H1 (cell line): ENCODE results near the gene ID2. TPM values are rescaled to one million over a fixed set of nuclear protein-coding genes. Genes with fewer than 3 reads are reported as not detected.
A peak's percentile ranks its signal among the peaks of the same experiment; 100 is the strongest.

ENCODE experiments used
- CTCF ChIA-PET: fragments of 300-600 bp; sonication (Branson Sonifier 250); formaldehyde crosslinking; loops from one replicate; lab custom pipeline; 2021; ENCODE audit not compliant: partially characterized antibody; lab: Charles Lee
- POLR2A ChIA-PET: fragments of 300-600 bp; sonication (Branson Sonifier 250); formaldehyde crosslinking; loops from one replicate; lab custom pipeline; 2021; ENCODE audit warnings: inconsistent platforms; ENCODE audit not compliant: partially characterized antibody; lab: Charles Lee
- DNase-seq, 2 experiments: peaks; one replicate each; pipeline versions ENCODE4 v3.0.0 to v3.0.0-alpha.2; 2010 to 2022; ENCODE audit warnings: low spot score in 2 of 2, low read depth in 1 of 2, mixed read lengths in 1 of 2
- FAIRE-seq: peaks from 2 replicates; lab custom pipeline; 2011; peaks lifted over from hg19 to GRCh38; lab: Jason Lieb, UNC
- H2AFZ ChIP-seq: 2 replicates; pipeline ENCODE4 v1.8.1; 2012; ENCODE audit warnings: low read length, inconsistent platforms
- H2AK5ac ChIP-seq: 2 replicates; pipeline ENCODE4 v1.6.1; 2013; ENCODE audit warnings: low read depth, low read length
- H2BK120ac ChIP-seq: replicated peaks from 2 replicates; pipeline ENCODE3; 2013; ENCODE audit warnings: low read depth, low read length, inconsistent platforms
- H2BK12ac ChIP-seq: 2 replicates; pipeline ENCODE4 v1.6.1; 2013; ENCODE audit warnings: low read depth, low read length
- H2BK15ac ChIP-seq: 2 replicates; pipeline ENCODE4 v1.6.1; 2013; ENCODE audit warnings: low read length
- H2BK20ac ChIP-seq: 2 replicates; pipeline ENCODE4 v1.6.1; 2013; ENCODE audit warnings: low read length
- H2BK5ac ChIP-seq: 2 replicates; pipeline ENCODE4 v1.6.1; 2013; ENCODE audit warnings: low read depth, low read length
- H3K14ac ChIP-seq: 2 replicates; pipeline ENCODE4 v1.6.1; 2013; ENCODE audit warnings: inconsistent platforms; ENCODE audit not compliant: insufficient read length
- H3K18ac ChIP-seq: 2 replicates; pipeline ENCODE4 v1.6.1; 2013; ENCODE audit warnings: low read length; ENCODE audit errors: extremely low read depth
- H3K23ac ChIP-seq: 2 replicates; pipeline ENCODE4 v1.6.1; 2013; ENCODE audit warnings: inconsistent platforms; ENCODE audit not compliant: insufficient read length
- H3K23me2 ChIP-seq: 2 replicates; pipeline ENCODE4 v1.6.1; 2013; ENCODE audit warnings: low read depth, low read length
- H3K27ac ChIP-seq: 2 replicates; pipeline ENCODE4 v1.6.1; 2011; ENCODE audit warnings: low read depth, low read length, inconsistent platforms
- H3K27me3 ChIP-seq, 4 experiments: replicated peaks in 1 of 4; 1 replicate in 1 of 4; 2 replicates in 3 of 4; pipeline versions ENCODE4 v1.6.1 to v1.8.1; 2011 to 2013; ENCODE audit warnings: low read length in 3 of 4, mild to moderate bottlenecking in 3 of 4, inconsistent platforms in 2 of 4, mixed read lengths in 2 of 4, moderate library complexity in 1 of 4; ENCODE audit not compliant: control insufficient read depth in 3 of 4, insufficient read depth in 3 of 4; ENCODE audit errors: extremely low read depth in 1 of 4
- H3K36me3 ChIP-seq, 4 experiments: 2 replicates each; pipeline versions ENCODE4 v1.6.1 to v1.8.1; 2011 to 2013; ENCODE audit warnings: mild to moderate bottlenecking in 4 of 4, low read length in 3 of 4, moderate library complexity in 2 of 4, control low read depth in 1 of 4, inconsistent platforms in 1 of 4; ENCODE audit not compliant: insufficient read depth in 4 of 4, control insufficient read depth in 2 of 4
- H3K4ac ChIP-seq: replicated peaks from 2 replicates; pipeline ENCODE3; 2013; ENCODE audit warnings: low read length, low read depth, mixed read lengths, inconsistent platforms; ENCODE audit not compliant: insufficient read length
- H3K4me1 ChIP-seq, 4 experiments: replicated peaks in 1 of 4; 1 replicate in 1 of 4; 2 replicates in 3 of 4; pipeline versions ENCODE4 v1.6.1 to v1.8.1; 2011 to 2013; ENCODE audit warnings: low read length in 3 of 4, inconsistent platforms in 2 of 4, mixed read lengths in 1 of 4; ENCODE audit not compliant: insufficient read depth in 4 of 4, control insufficient read depth in 3 of 4
- H3K4me2 ChIP-seq, 2 experiments: 2 replicates each; pipeline versions ENCODE4 v1.6.1 to v1.8.1; 2011 to 2013; ENCODE audit warnings: low read depth in 2 of 2, low read length in 2 of 2, control low read depth in 1 of 2, inconsistent platforms in 1 of 2, mild to moderate bottlenecking in 1 of 2; ENCODE audit not compliant: insufficient read depth in 1 of 2
- H3K4me3 ChIP-seq, 4 experiments: fragments of 200-600, 300-600 bp in 1 of 4; sonication (generic), shearing (Covaris generic), sonication (Bioruptor Twin) in 1 of 4; 2 replicates each; pipeline versions ENCODE4 v1.5.1 to v1.8.1; 2011 to 2016; ENCODE audit warnings: low read length in 4 of 4, low read depth in 3 of 4, control low read depth in 2 of 4, inconsistent platforms in 2 of 4, mild to moderate bottlenecking in 2 of 4, mixed read lengths in 1 of 4, moderate library complexity in 1 of 4; ENCODE audit not compliant: insufficient read depth in 2 of 4; ENCODE audit errors: extremely low read depth in 1 of 4
- H3K56ac ChIP-seq: replicated peaks from 2 replicates; pipeline ENCODE3; 2013; ENCODE audit warnings: low read depth, mild to moderate bottlenecking, mixed read lengths, low read length, inconsistent platforms; ENCODE audit not compliant: insufficient read length
- H3K79me1 ChIP-seq: 2 replicates; pipeline ENCODE4 v1.6.1; 2013; ENCODE audit warnings: low read depth, low read length, control low read depth
- H3K79me2 ChIP-seq, 2 experiments: 2 replicates each; pipeline versions ENCODE4 v1.6.1 to v1.8.1; 2012 to 2013; ENCODE audit warnings: low read length in 2 of 2, mild to moderate bottlenecking in 2 of 2, inconsistent platforms in 1 of 2; ENCODE audit not compliant: insufficient read depth in 2 of 2, control insufficient read depth in 1 of 2
- H3K9ac ChIP-seq, 4 experiments: replicated peaks in 1 of 4; 1 replicate in 1 of 4; 2 replicates in 3 of 4; pipeline versions ENCODE4 v1.6.1 to v1.8.1; 2011 to 2013; ENCODE audit warnings: low read depth in 3 of 4, low read length in 3 of 4, control low read depth in 2 of 4, mild to moderate bottlenecking in 2 of 4, moderate library complexity in 2 of 4, inconsistent platforms in 1 of 4; ENCODE audit errors: extremely low read depth in 1 of 4
- H3K9me3 ChIP-seq, 2 experiments: 2 replicates each; pipeline versions ENCODE4 v1.6.1 to v1.8.1; 2012 to 2013; ENCODE audit warnings: mild to moderate bottlenecking in 2 of 2, moderate library complexity in 2 of 2, control low read depth in 1 of 2, inconsistent platforms in 1 of 2, low read depth in 1 of 2, low read length in 1 of 2, mixed read lengths in 1 of 2; ENCODE audit not compliant: insufficient read depth in 2 of 2
- H4K20me1 ChIP-seq, 2 experiments: replicated peaks in 1 of 2; 2 replicates each; pipeline versions ENCODE3 to v1.8.1; 2011 to 2013; ENCODE audit warnings: inconsistent platforms in 2 of 2, low read length in 2 of 2, mild to moderate bottlenecking in 1 of 2; ENCODE audit not compliant: insufficient read depth in 2 of 2, control insufficient read depth in 1 of 2
- H4K5ac ChIP-seq: 2 replicates; pipeline ENCODE4 v1.6.1; 2013; ENCODE audit warnings: low read length, low read depth, mixed read lengths, inconsistent platforms; ENCODE audit not compliant: insufficient read length
- H4K8ac ChIP-seq: 2 replicates; pipeline ENCODE4 v1.8.0; 2013; ENCODE audit warnings: mild to moderate bottlenecking, moderate library complexity, low read length, inconsistent platforms; ENCODE audit not compliant: insufficient read depth; ENCODE audit errors: extremely low read depth
- H4K91ac ChIP-seq: replicated peaks from 2 replicates; pipeline ENCODE3; 2013; ENCODE audit warnings: low read length, mixed read lengths, inconsistent platforms; ENCODE audit not compliant: insufficient read length
- ASH2L ChIP-seq: fragments of 200-600, 300-600 bp; sonication (generic); IDR thresholded peaks from one replicate; pipeline ENCODE4 v1.7.1; 2017; ENCODE audit warnings: low read length
- EZH2 ChIP-seq: fragments of 200-600 bp; sonication (generic); IDR thresholded peaks from 2 replicates; pipeline ENCODE4 v1.7.1; 2012; ENCODE audit warnings: low read depth, mild to moderate bottlenecking, moderate library complexity, low read length, inconsistent platforms; ENCODE audit not compliant: severe bottlenecking
- RAD21 ChIP-seq, 2 experiments: IDR thresholded peaks in 1 of 2; conservative IDR thresholded peaks in 1 of 2; 2 replicates each; pipeline ENCODE4 v1.6.1; 2011; ENCODE audit warnings: low read depth in 2 of 2, low read length in 2 of 2, improper control_type of control experiment in 1 of 2, inconsistent platforms in 1 of 2, mild to moderate bottlenecking in 1 of 2, moderate library complexity in 1 of 2
- RBBP5 ChIP-seq: IDR thresholded peaks from 2 replicates; pipeline ENCODE4 v1.7.1; 2012; ENCODE audit warnings: low read depth, mild to moderate bottlenecking, inconsistent platforms, low read length, moderate library complexity, borderline replicate concordance
- SIN3A ChIP-seq, 2 experiments: IDR thresholded peaks in 1 of 2; conservative IDR thresholded peaks in 1 of 2; 2 replicates each; pipeline ENCODE4 v1.6.1; 2011 to 2012; ENCODE audit warnings: low read length in 2 of 2, improper control_type of control experiment in 1 of 2, low read depth in 1 of 2, mild to moderate bottlenecking in 1 of 2
- SP2 ChIP-seq: IDR thresholded peaks from 2 replicates; pipeline ENCODE4 v1.6.1; 2012; ENCODE audit warnings: mild to moderate bottlenecking, low read length, inconsistent platforms
- TBP ChIP-seq: IDR thresholded peaks from 2 replicates; pipeline ENCODE4 v1.6.1; 2011; ENCODE audit warnings: low read depth, low read length, improper control_type of control experiment
- WGBS, 2 experiments: shearing (Covaris generic) in 1 of 2; methylation state at CpG; one replicate each; pipeline versions ENCODE4 v1.1.6 to v1.1.7; 2013 to 2015; ENCODE audit warnings: low lambda C conversion rate in 2 of 2, mixed read lengths in 2 of 2, inconsistent platforms in 1 of 2, low coverage in 1 of 2, missing lambda C conversion rate in 1 of 2; ENCODE audit not compliant: insufficient replicate concordance in 2 of 2, insufficient coverage in 1 of 2, insufficient read length in 1 of 2; ENCODE audit errors: extremely low coverage in 1 of 2, missing lambda C conversion rate in 1 of 2; 5-methylcytosine and 5-hydroxymethylcytosine counted together
- polyA plus RNA-seq, 7 experiments: library from polyadenylated mRNA; depleted of rRNA in 3 of 7; stranded (reverse) in 5 of 7; unstranded in 2 of 7; fragments of >200 nt in 5 of 7; fragments of 200-250 nt in 2 of 7; gene quantifications; 1 replicate in 5 of 7; 2 replicates in 1 of 7; 4 replicates in 1 of 7; pipeline versions ENCODE4 v1.2.1 to v1.2.3, GENCODE V29; 2011 to 2013; ENCODE audit warnings: missing spikeins in 2 of 7, mixed read lengths in 2 of 7
- total RNA-seq: library from RNA; stranded (reverse); fragmentation: NEBNext Ultra II Directional; extraction: Animal tissue kit (Norgen Biotek cat#: 25700); gene quantifications from 2 replicates; pipeline ENCODE4 v1.2.1, GENCODE V29; 2021
- TF ChIP-seq, protein P1 (sequence below): IDR thresholded peaks from 2 replicates; pipeline ENCODE4 v1.6.1; 2011; ENCODE audit warnings: low read length, improper control_type of control experiment

Gene ID2
- total and polyA plus RNA-seq, 2 of the 8 experiments (the other 6 are each of a cell fraction or from before 2014, with no cell fraction given): 36.7 to 214 TPM

DNA sequence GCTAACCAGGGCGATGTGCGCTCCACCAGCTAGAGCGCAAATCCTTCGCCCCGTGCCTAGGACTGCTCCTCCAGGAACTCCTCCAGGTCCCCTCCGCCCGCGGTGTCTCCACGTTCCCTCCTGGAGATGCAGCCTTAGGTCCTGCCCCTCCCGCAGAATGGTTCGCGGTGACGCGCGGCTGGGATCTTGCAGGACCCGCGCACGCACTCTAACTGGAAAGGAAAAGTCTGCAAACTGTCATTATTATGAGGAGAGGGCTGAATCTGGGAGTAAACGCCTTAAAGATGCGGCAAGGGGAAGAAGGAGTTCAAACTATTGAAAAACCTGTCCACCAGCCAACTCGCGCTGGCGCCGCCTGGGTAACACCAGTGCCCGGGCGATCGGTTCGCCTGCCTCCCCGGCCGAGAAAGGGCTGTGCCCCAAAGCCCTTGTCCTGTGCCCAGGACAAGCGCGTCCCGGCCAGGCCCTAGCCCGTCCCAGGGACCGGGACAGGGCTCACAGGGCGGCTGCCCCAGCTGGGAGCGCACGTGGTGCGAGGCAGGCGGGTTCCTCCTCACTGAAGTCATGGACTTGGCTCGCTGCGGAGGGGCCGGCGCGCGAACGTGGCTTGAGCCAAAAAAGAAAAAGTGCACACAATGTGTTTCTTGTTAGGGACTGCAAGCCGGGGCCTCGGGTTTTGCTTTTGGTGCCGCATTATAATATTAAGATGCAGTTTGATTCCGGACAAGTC is 5.5 kb upstream of the ID2 start:
- Histone ChIP-seq H2BK12ac (peak overlapping the region; percentile 81), H3K4me1 (peaks cover 7 to 39% (median 20%) of the 10 kb centered on the region in 4 experiments), H3K4me2 (peak overlapping the region; percentile 93 to 97), H4K5ac (no peak overlapping the region), H3K36me3 (peaks cover 0 to 2% (median 0%) of the 10 kb centered on the region in 4 experiments; a peak in 1 of 8 replicates), H2BK20ac (0 out of 2 replicates have a peak overlapping the region, but pooled peaks have one; percentile 48), H3K23me2 (peaks cover 29% of the 10 kb centered on the region), H4K20me1 (no peaks in the 10 kb centered on the region), H2BK5ac (peak overlapping the region; percentile 44), H3K79me1 (no peaks in the 10 kb centered on the region), H2AFZ (no peak overlapping the region), H3K9ac (peak overlapping the region in 3 of 4 experiments; percentile 26 to 46 (median 33); a peak in 2 of 7 replicates), H3K79me2 (no peaks in the 10 kb centered on the region), H3K27me3 (peaks cover 11 to 43% (median 40%) of the 10 kb centered on the region in 4 experiments), H3K18ac (peak overlapping the region; percentile 71), H3K14ac (no peak overlapping the region), H4K91ac (peak overlapping the region; percentile 67), H2BK120ac (no peak overlapping the region), H3K9me3 (peaks cover 8 to 9% of the 10 kb centered on the region in 2 experiments), H3K27ac (no peak overlapping the region), H3K4me3 (peak overlapping the region; percentile 23 to 64 (median 43); a peak in 7 of 8 replicates), H4K8ac (peak overlapping the region; percentile 92), H3K4ac (no peak overlapping the region), H2BK15ac (0 out of 2 replicates have a peak overlapping the region, but pooled peaks have one; percentile 88), H3K56ac (no peak overlapping the region), H3K23ac (no peak overlapping the region), H2AK5ac (no peak overlapping the region)
- POLR2A ChIA-PET: interaction anchor here (1.6 to 2.2 kb wide), 3 partner anchors 19 to 91 kb away, joined by 4 to 6 read pairs (median 6); no protein-coding TSS in a partner anchor
- 2% methylated on average over 45 of the region's 51 CpGs; no CpG with 5 or more reads in 1 of the 2 experiments for WGBS, 2 experiments
- FAIRE-seq (no peak), DNase-seq (peak in 1 of 2 experiments; percentile 69)
- CTCF ChIA-PET: interaction anchor here (1.1 to 1.5 kb wide), 3 partner anchors 29 to 136 kb away, joined by 3 to 4 read pairs (median 3); no protein-coding TSS in a partner anchor
- TF ChIP-seq TBP: no peak
- TF ChIP-seq RBBP5: no peak
- no peak for TF ChIP-seq SP2
- TF ChIP-seq, protein P1, sequence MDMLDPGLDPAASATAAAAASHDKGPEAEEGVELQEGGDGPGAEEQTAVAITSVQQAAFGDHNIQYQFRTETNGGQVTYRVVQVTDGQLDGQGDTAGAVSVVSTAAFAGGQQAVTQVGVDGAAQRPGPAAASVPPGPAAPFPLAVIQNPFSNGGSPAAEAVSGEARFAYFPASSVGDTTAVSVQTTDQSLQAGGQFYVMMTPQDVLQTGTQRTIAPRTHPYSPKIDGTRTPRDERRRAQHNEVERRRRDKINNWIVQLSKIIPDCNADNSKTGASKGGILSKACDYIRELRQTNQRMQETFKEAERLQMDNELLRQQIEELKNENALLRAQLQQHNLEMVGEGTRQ: peak; percentile 50; the same call in 1 of the 2 replicates
- no peak for TF ChIP-seq RAD21 (IDR thresholded peaks at IDR 0.05 in 1 of 2, conservative IDR thresholded peaks at IDR 0.05 in 1 of 2; ENCODE audit: low read depth in 2 of 2, low read length in 2 of 2)
- no peak for TF ChIP-seq ASH2L
- peak in 1 of 2 experiments; percentile 48; a peak in 1 of 4 replicates for TF ChIP-seq SIN3A (conservative IDR thresholded peaks at IDR 0.05 in 1 of 2, IDR thresholded peaks at IDR 0.05 in 1 of 2; ENCODE audit: low read depth in 1 of 2, low read length in 2 of 2)
- peak; percentile 87 for TF ChIP-seq EZH2
